SK-N-MC (cell line): ENCODE measurements around the gene HSPB6.

ENCODE experiments used
- EZH2 ChIP-seq: fragments of 200-600 bp; sonication (generic); IDR thresholded peaks from one replicate; pipeline ENCODE4 v1.6.1; 2017; ENCODE audit warnings: antibody characterized with exemption
- FOXP2 ChIP-seq: optimal IDR thresholded peaks from 2 replicates; pipeline ENCODE3; 2011; ENCODE audit warnings: mild to moderate bottlenecking, moderate library complexity; ENCODE audit not compliant: insufficient read depth; ENCODE audit errors: extremely low read length, control extremely low read depth
- POLR2AphosphoS5 ChIP-seq: IDR thresholded peaks from 2 replicates; pipeline ENCODE4 v1.6.1; 2012; ENCODE audit warnings: mild to moderate bottlenecking, low read depth, low read length, borderline replicate concordance

- no peak for TF ChIP-seq EZH2
- no peak for TF ChIP-seq POLR2AphosphoS5
- no peak for TF ChIP-seq FOXP2
Measured at GRCh38 chr19:35725216-35725861, 31.5 kb downstream of the HSPB6 start.
